ENCODE measurements around the gene SYT4. TPM values are rescaled to one million over a fixed set of nuclear protein-coding genes. Genes with fewer than 3 reads are reported as not detected.

Gene SYT4
- polyA plus RNA-seq, 1 experiment = not detected

DNA sequence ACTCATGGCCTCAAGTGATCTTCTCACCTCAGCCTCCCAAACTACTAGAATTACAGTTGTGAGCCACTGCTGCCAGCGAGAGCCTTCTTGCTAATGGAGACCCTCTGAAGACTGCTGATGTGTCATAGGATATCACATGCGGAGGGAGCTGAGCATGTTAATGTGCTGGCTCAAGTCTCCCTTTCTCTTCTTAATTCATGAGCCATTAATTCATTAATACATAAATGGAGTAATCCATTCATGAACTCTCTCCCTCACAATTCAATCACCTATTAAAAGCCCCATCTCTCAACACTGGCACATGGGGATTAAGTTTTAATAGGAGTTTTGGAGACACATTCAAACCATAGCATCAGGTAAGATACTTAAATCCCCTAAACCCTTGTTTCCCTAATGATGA lies 54.8 kb downstream of the SYT4 start:
- Histone ChIP-seq H3K27me3 (ENCODE audit: control insufficient read depth, insufficient read depth, low read length) (no peaks in the 10 kb centered on the region), H3K36me3 (ENCODE audit: control insufficient read depth, insufficient read depth, low read length) (no peaks in the 10 kb centered on the region), H3K4me3 (ENCODE audit: low read depth, low read length) (no peak overlapping the region)
- no peak for DNase-seq (ENCODE audit: low read depth)
- TF ChIP-seq, protein P1, sequence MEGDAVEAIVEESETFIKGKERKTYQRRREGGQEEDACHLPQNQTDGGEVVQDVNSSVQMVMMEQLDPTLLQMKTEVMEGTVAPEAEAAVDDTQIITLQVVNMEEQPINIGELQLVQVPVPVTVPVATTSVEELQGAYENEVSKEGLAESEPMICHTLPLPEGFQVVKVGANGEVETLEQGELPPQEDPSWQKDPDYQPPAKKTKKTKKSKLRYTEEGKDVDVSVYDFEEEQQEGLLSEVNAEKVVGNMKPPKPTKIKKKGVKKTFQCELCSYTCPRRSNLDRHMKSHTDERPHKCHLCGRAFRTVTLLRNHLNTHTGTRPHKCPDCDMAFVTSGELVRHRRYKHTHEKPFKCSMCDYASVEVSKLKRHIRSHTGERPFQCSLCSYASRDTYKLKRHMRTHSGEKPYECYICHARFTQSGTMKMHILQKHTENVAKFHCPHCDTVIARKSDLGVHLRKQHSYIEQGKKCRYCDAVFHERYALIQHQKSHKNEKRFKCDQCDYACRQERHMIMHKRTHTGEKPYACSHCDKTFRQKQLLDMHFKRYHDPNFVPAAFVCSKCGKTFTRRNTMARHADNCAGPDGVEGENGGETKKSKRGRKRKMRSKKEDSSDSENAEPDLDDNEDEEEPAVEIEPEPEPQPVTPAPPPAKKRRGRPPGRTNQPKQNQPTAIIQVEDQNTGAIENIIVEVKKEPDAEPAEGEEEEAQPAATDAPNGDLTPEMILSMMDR (IDR thresholded peaks at IDR 0.05; ENCODE audit: insufficient read depth, low read depth, low read length) = no peak
- CTCF ChIA-PET = no interaction called here
- POLR2A ChIA-PET = no interaction called here

DNA sequence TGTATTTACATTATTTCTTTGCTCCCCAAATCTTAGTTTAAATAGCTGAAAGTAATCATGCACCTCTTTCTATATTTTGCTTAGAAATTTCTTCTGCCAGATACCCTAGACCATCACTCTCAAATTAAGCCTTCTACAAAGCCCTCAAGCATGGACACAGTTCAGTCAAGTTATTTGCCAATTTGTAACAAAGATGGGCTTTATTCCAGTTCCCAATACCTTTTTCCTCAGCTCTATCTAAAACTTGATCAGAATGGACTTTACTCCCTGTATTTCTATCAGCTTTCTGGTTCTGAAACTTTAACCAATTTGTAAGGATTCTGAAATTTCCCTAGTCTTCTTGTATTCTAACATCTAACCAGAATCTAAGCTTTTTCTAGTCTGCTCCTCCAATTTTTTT lies 56.6 kb downstream of the SYT4 start:
- Histone ChIP-seq H3K4me3 (ENCODE audit: low read depth, low read length) (no peak overlapping the region), H3K36me3 (ENCODE audit: control insufficient read depth, insufficient read depth, low read length) (no peaks in the 10 kb centered on the region), H3K27me3 (ENCODE audit: control insufficient read depth, insufficient read depth, low read length) (no peaks in the 10 kb centered on the region)
- DNase-seq (ENCODE audit: low read depth) = no peak
- CTCF ChIA-PET = no interaction called here
- TF ChIP-seq, protein P1 (IDR thresholded peaks at IDR 0.05; ENCODE audit: insufficient read depth, low read depth, low read length) = no peak
- POLR2A ChIA-PET = no interaction called here

Other genes starting within 250 kb of the SYT4 start
- not detected in 2 replicates for gene RIT2, start 161.8 kb downstream of the SYT4 start, polyA plus RNA-seq (2011; rRNA removed)

Data from BJ (cell line).